ENCODE results near the gene SWAP70.

Gene SWAP70

GRCh38 chr11:9728058-9728457, 64.2 kb downstream of the SWAP70 start:
- Histone ChIP-seq H3K27ac (ENCODE audit: low read length) (no peak overlapping the region), H3K9ac (ENCODE audit: low read length) (no peak overlapping the region)

GRCh38 chr11:9731256-9731655, 67.4 kb downstream of the SWAP70 start:
- Histone ChIP-seq H3K36me3 (ENCODE audit: control insufficient read depth, low read depth, low read length) (peaks cover 38% of the 10 kb centered on the region), H3K4me3 (ENCODE audit: low read length) (no peak overlapping the region), H3K9ac (ENCODE audit: low read length) (no peak overlapping the region), H3K4me1 (ENCODE audit: control insufficient read depth, low read depth, low read length) (no peaks in the 10 kb centered on the region), H3K27me3 (ENCODE audit: control insufficient read depth, insufficient read depth, low read length) (no peaks in the 10 kb centered on the region), H3K9me3 (ENCODE audit: control insufficient read depth, low read depth, low read length) (no peaks in the 10 kb centered on the region), H3K27ac (ENCODE audit: low read length) (no peak overlapping the region)

More at GRCh38 chr11:9728058-9728457, 64.2 kb downstream of the SWAP70 start:
- Histone ChIP-seq H3K36me3 (ENCODE audit: control insufficient read depth, low read depth, low read length) (peaks cover 33% of the 10 kb centered on the region), H3K4me3 (ENCODE audit: low read length) (no peak overlapping the region), H3K4me1 (ENCODE audit: control insufficient read depth, low read depth, low read length) (peaks cover 3% of the 10 kb centered on the region), H3K27me3 (ENCODE audit: control insufficient read depth, insufficient read depth, low read length) (no peaks in the 10 kb centered on the region), H3K9me3 (ENCODE audit: control insufficient read depth, low read depth, low read length) (no peaks in the 10 kb centered on the region)

- Histone ChIP-seq H3K9ac (ENCODE audit: low read length) (no peak overlapping the region), H3K4me1 (ENCODE audit: control insufficient read depth, low read depth, low read length) (no peaks in the 10 kb centered on the region), H3K9me3 (ENCODE audit: control insufficient read depth, low read depth, low read length) (no peaks in the 10 kb centered on the region), H3K36me3 (ENCODE audit: control insufficient read depth, low read depth, low read length) (peaks cover 38% of the 10 kb centered on the region), H3K27ac (ENCODE audit: low read length) (no peak overlapping the region), H3K27me3 (ENCODE audit: control insufficient read depth, insufficient read depth, low read length) (no peaks in the 10 kb centered on the region), H3K4me3 (ENCODE audit: low read length) (no peak overlapping the region)
Measured at GRCh38 chr11:9732453-9732852, 68.6 kb downstream of the SWAP70 start.

GRCh38 chr11:9733212-9733611, 69.3 kb downstream of the SWAP70 start:
- H3K4me1 ChIP-seq (ENCODE audit: control insufficient read depth, low read depth, low read length): no peaks in the 10 kb centered on the region
- no peaks in the 10 kb centered on the region for H3K27me3 ChIP-seq (ENCODE audit: control insufficient read depth, insufficient read depth, low read length)
- H3K4me3 ChIP-seq (ENCODE audit: low read length): no peak overlapping the region
- peaks cover 35% of the 10 kb centered on the region for H3K36me3 ChIP-seq (ENCODE audit: control insufficient read depth, low read depth, low read length)
- no peaks in the 10 kb centered on the region for H3K9me3 ChIP-seq (ENCODE audit: control insufficient read depth, low read depth, low read length)
- H3K9ac ChIP-seq (ENCODE audit: low read length): no peak overlapping the region
- H3K27ac ChIP-seq (ENCODE audit: low read length): no peak overlapping the region

GRCh38 chr11:9735236-9735635, 71.4 kb downstream of the SWAP70 start:
- Histone ChIP-seq H3K4me1 (ENCODE audit: control insufficient read depth, low read depth, low read length) (no peaks in the 10 kb centered on the region), H3K27me3 (ENCODE audit: control insufficient read depth, insufficient read depth, low read length) (no peaks in the 10 kb centered on the region), H3K27ac (ENCODE audit: low read length) (no peak overlapping the region), H3K9ac (ENCODE audit: low read length) (no peak overlapping the region), H3K9me3 (ENCODE audit: control insufficient read depth, low read depth, low read length) (no peaks in the 10 kb centered on the region), H3K36me3 (ENCODE audit: control insufficient read depth, low read depth, low read length) (peaks cover 33% of the 10 kb centered on the region), H3K4me3 (ENCODE audit: low read length) (no peak overlapping the region)

- Histone ChIP-seq H3K9ac (ENCODE audit: low read length) (no peak overlapping the region), H3K27me3 (ENCODE audit: control insufficient read depth, insufficient read depth, low read length) (no peaks in the 10 kb centered on the region), H3K27ac (ENCODE audit: low read length) (no peak overlapping the region), H3K4me1 (ENCODE audit: control insufficient read depth, low read depth, low read length) (no peaks in the 10 kb centered on the region), H3K36me3 (ENCODE audit: control insufficient read depth, low read depth, low read length) (peaks cover 38% of the 10 kb centered on the region), H3K9me3 (ENCODE audit: control insufficient read depth, low read depth, low read length) (no peaks in the 10 kb centered on the region), H3K4me3 (ENCODE audit: low read length) (no peak overlapping the region)
Measured at GRCh38 chr11:9735919-9736318, 72.0 kb downstream of the SWAP70 start.

GRCh38 chr11:9736365-9736764, 72.5 kb downstream of the SWAP70 start:
- H3K4me3 ChIP-seq (ENCODE audit: low read length): no peak overlapping the region
- no peaks in the 10 kb centered on the region for H3K9me3 ChIP-seq (ENCODE audit: control insufficient read depth, low read depth, low read length)
- no peak overlapping the region for H3K27ac ChIP-seq (ENCODE audit: low read length)
- H3K4me1 ChIP-seq (ENCODE audit: control insufficient read depth, low read depth, low read length): no peaks in the 10 kb centered on the region
- H3K27me3 ChIP-seq (ENCODE audit: control insufficient read depth, insufficient read depth, low read length): no peaks in the 10 kb centered on the region
- no peak overlapping the region for H3K9ac ChIP-seq (ENCODE audit: low read length)
- H3K36me3 ChIP-seq (ENCODE audit: control insufficient read depth, low read depth, low read length): peaks cover 38% of the 10 kb centered on the region

GRCh38 chr11:9738116-9738515, 74.2 kb downstream of the SWAP70 start:
- Histone ChIP-seq H3K4me3 (ENCODE audit: low read length) (no peak overlapping the region), H3K27me3 (ENCODE audit: control insufficient read depth, insufficient read depth, low read length) (no peaks in the 10 kb centered on the region), H3K4me1 (ENCODE audit: control insufficient read depth, low read depth, low read length) (no peaks in the 10 kb centered on the region), H3K9me3 (ENCODE audit: control insufficient read depth, low read depth, low read length) (no peaks in the 10 kb centered on the region), H3K36me3 (ENCODE audit: control insufficient read depth, low read depth, low read length) (peaks cover 34% of the 10 kb centered on the region), H3K27ac (ENCODE audit: low read length) (no peak overlapping the region), H3K9ac (ENCODE audit: low read length) (no peak overlapping the region)

- no peak overlapping the region for H3K4me3 ChIP-seq (ENCODE audit: low read length)
- peaks cover 29% of the 10 kb centered on the region for H3K36me3 ChIP-seq (ENCODE audit: control insufficient read depth, low read depth, low read length)
- H3K9ac ChIP-seq (ENCODE audit: low read length): no peak overlapping the region
- H3K9me3 ChIP-seq (ENCODE audit: control insufficient read depth, low read depth, low read length): no peaks in the 10 kb centered on the region
- no peaks in the 10 kb centered on the region for H3K27me3 ChIP-seq (ENCODE audit: control insufficient read depth, insufficient read depth, low read length)
- H3K27ac ChIP-seq (ENCODE audit: low read length): no peak overlapping the region
- no peaks in the 10 kb centered on the region for H3K4me1 ChIP-seq (ENCODE audit: control insufficient read depth, low read depth, low read length)
Measured at GRCh38 chr11:9738707-9739106, 74.8 kb downstream of the SWAP70 start.

GRCh38 chr11:9739123-9739900, 75.4 kb downstream of the SWAP70 start:
- H3K9ac ChIP-seq (ENCODE audit: low read length): no peak overlapping the region
- no peak overlapping the region for H3K27ac ChIP-seq (ENCODE audit: low read length)
- peaks cover 29% of the 10 kb centered on the region for H3K36me3 ChIP-seq (ENCODE audit: control insufficient read depth, low read depth, low read length)
- no peaks in the 10 kb centered on the region for H3K4me1 ChIP-seq (ENCODE audit: control insufficient read depth, low read depth, low read length)
- no peak overlapping the region for H3K4me3 ChIP-seq (ENCODE audit: low read length)
- no peaks in the 10 kb centered on the region for H3K9me3 ChIP-seq (ENCODE audit: control insufficient read depth, low read depth, low read length)
- H3K27me3 ChIP-seq (ENCODE audit: control insufficient read depth, insufficient read depth, low read length): no peaks in the 10 kb centered on the region

GRCh38 chr11:9740202-9740883, 76.5 kb downstream of the SWAP70 start:
- peaks cover 29% of the 10 kb centered on the region for H3K36me3 ChIP-seq (ENCODE audit: control insufficient read depth, low read depth, low read length)
- no peaks in the 10 kb centered on the region for H3K27me3 ChIP-seq (ENCODE audit: control insufficient read depth, insufficient read depth, low read length)
- no peak overlapping the region for H3K4me3 ChIP-seq (ENCODE audit: low read length)
- H3K9me3 ChIP-seq (ENCODE audit: control insufficient read depth, low read depth, low read length): no peaks in the 10 kb centered on the region
- no peaks in the 10 kb centered on the region for H3K4me1 ChIP-seq (ENCODE audit: control insufficient read depth, low read depth, low read length)
- no peak overlapping the region for H3K9ac ChIP-seq (ENCODE audit: low read length)
- no peak overlapping the region for H3K27ac ChIP-seq (ENCODE audit: low read length)

GRCh38 chr11:9741260-9741659, 77.4 kb downstream of the SWAP70 start:
- H3K27me3 ChIP-seq (ENCODE audit: control insufficient read depth, insufficient read depth, low read length): no peaks in the 10 kb centered on the region
- H3K9me3 ChIP-seq (ENCODE audit: control insufficient read depth, low read depth, low read length): no peaks in the 10 kb centered on the region
- no peaks in the 10 kb centered on the region for H3K4me1 ChIP-seq (ENCODE audit: control insufficient read depth, low read depth, low read length)
- H3K36me3 ChIP-seq (ENCODE audit: control insufficient read depth, low read depth, low read length): peaks cover 29% of the 10 kb centered on the region
- no peak overlapping the region for H3K9ac ChIP-seq (ENCODE audit: low read length)
- H3K27ac ChIP-seq (ENCODE audit: low read length): no peak overlapping the region
- no peak overlapping the region for H3K4me3 ChIP-seq (ENCODE audit: low read length)
